Karpas-422 (cell line): ENCODE measurements around the gene ZNF525. TPM values are rescaled to one million over a fixed set of nuclear protein-coding genes. Genes with fewer than 3 reads are reported as not detected.

ENCODE experiments used
- DNase-seq: peaks from one replicate; pipeline ENCODE4 v3.0.0-alpha.2; 2015
- H2AFZ ChIP-seq: fragments of 200-600 bp; sonication (generic); 2 replicates; pipeline ENCODE4 v1.6.1; 2014; ENCODE audit warnings: antibody characterized with exemption, low read length, mixed read lengths
- H3K27ac ChIP-seq: fragments of 200-600 bp; sonication (generic); 2 replicates; pipeline ENCODE4 v1.5.1; 2014; ENCODE audit warnings: mild to moderate bottlenecking, low read length, moderate library complexity
- H3K27me3 ChIP-seq: fragments of 200-600 bp; sonication (generic); 2 replicates; pipeline ENCODE4 v1.6.1; 2014; ENCODE audit warnings: low read length, mixed read lengths
- H3K36me3 ChIP-seq: fragments of 200-600 bp; sonication (generic); 2 replicates; pipeline ENCODE4 v1.6.1; 2014; ENCODE audit warnings: low read length, mixed read lengths; ENCODE audit not compliant: insufficient read depth
- H3K4me1 ChIP-seq: fragments of 200-600 bp; sonication (generic); 2 replicates; pipeline ENCODE4 v1.6.1; 2014; ENCODE audit warnings: mild to moderate bottlenecking, low read length, mixed read lengths
- H3K4me2 ChIP-seq: fragments of 200-600 bp; sonication (generic); 2 replicates; pipeline ENCODE4 v1.6.1; 2014; ENCODE audit warnings: low read length, low read depth, mild to moderate bottlenecking; ENCODE audit not compliant: poor library complexity, severe bottlenecking
- H3K4me3 ChIP-seq: fragments of 200-600 bp; sonication (generic); 2 replicates; pipeline ENCODE4 v1.5.1; 2014; ENCODE audit warnings: mild to moderate bottlenecking, antibody characterized with exemption, low read length, mixed read lengths
- H3K79me2 ChIP-seq: fragments of 200-600 bp; sonication (generic); 2 replicates; pipeline ENCODE4 v1.6.1; 2014; ENCODE audit warnings: mild to moderate bottlenecking, low read length, mixed read lengths
- H3K9ac ChIP-seq: fragments of 200-600 bp; sonication (generic); 2 replicates; pipeline ENCODE4 v1.6.0; 2014; ENCODE audit warnings: low read length
- H3K9me2 ChIP-seq: fragments of 200-600 bp; sonication (generic), shearing (Covaris generic); replicated peaks from 2 replicates; pipeline ENCODE4 v1.6.0; 2014; ENCODE audit warnings: mild to moderate bottlenecking, low read length, moderate library complexity; ENCODE audit not compliant: insufficient read depth
- H3K9me3 ChIP-seq: fragments of 300-700, 200-600 bp; sonication (generic); 2 replicates; pipeline ENCODE4 v1.6.1; 2014; ENCODE audit warnings: low read length, mixed read lengths
- H4K20me1 ChIP-seq: fragments of 200-600 bp; sonication (generic); 2 replicates; pipeline ENCODE4 v1.6.1; 2014; ENCODE audit warnings: mild to moderate bottlenecking, antibody characterized with exemption, low read length, low read depth; ENCODE audit not compliant: insufficient read depth
- small RNA-seq: library from RNA; depleted of rRNA; stranded (forward); fragments of <200 nt; gene quantifications from one replicate; pipeline ENCODE3, GENCODE V24; 2014
- total RNA-seq: library from RNA; depleted of rRNA; stranded (reverse); fragments of >200 nt; shearing (Covaris generic); gene quantifications from 2 replicates; pipeline ENCODE4 v1.2.3, GENCODE V29; 2014; ENCODE audit warnings: low replicate concordance; rRNA removed

Gene ZNF525
- total RNA-seq, 1 experiment from 2014 or later, result 47.1 TPM

DNA sequence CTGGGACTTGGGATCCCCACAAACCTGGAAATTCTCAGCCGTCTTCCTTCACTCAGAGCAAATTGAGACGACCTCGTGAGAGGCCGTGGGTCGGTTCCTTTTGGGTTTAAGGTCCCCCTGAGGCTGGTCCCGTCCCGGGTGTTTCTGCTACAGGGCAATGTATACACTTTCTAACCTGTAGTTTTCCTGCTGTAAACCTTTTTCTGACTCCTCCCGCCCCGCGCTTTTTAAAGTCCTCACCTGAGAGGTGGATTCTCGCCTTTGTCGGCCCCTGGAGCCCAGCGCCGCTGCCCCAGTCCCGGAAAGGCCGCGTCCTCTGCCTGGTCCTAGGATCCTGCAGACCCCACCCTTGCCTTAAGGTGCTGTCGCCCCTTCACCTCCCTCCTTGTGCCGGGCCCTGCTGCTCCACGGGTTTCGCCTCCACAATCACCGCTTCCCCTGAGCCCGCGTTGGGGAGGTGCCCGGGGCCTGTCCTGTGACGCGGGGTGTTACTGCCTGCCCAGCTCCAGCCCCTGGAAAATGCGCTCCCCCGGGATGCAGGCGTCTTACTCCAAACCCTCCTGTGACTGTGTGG is 66.7 kb downstream of the ZNF525 start:
- DNase-seq, result peak; percentile 73
- peaks cover 48% of the 10 kb centered on the region for H3K79me2 ChIP-seq
- peaks cover 41% of the 10 kb centered on the region for H3K36me3 ChIP-seq
- H2AFZ ChIP-seq, result peak overlapping the region; percentile 78; the same call in 1 of the 2 replicates
- no peaks in the 10 kb centered on the region for H3K27me3 ChIP-seq
- H3K4me2 ChIP-seq, result peak overlapping the region; percentile 96
- no peak overlapping the region for H3K27ac ChIP-seq
- no peaks in the 10 kb centered on the region for H4K20me1 ChIP-seq
- peaks cover 23% of the 10 kb centered on the region for H3K9me3 ChIP-seq
- H3K4me1 ChIP-seq, result peaks cover 9% of the 10 kb centered on the region
- H3K9me2 ChIP-seq, result no peaks in the 10 kb centered on the region
- H3K9ac ChIP-seq, result peak overlapping the region; percentile 90
- H3K4me3 ChIP-seq, result peak overlapping the region; percentile 99

Small RNAs within 50 kb of the gene (small RNA-seq; reads per million reads assigned to genes)
- not detected for gene RPL39P36

Other genes with a start within 250 kb of the ZNF525 start
- 9.1 and 11.1 TPM in 2 replicates for gene ZNF415, start 232.8 kb upstream of the ZNF525 start, total RNA-seq
- 11.3 and 17.6 TPM in 2 replicates for gene ZNF347, start 206.7 kb upstream of the ZNF525 start, total RNA-seq
- 9.3 and 52.1 TPM in 2 replicates for gene ZNF665, start 172.3 kb upstream of the ZNF525 start, total RNA-seq
- gene ZNF677, start 110.8 kb upstream of the ZNF525 start, total RNA-seq, result not detected in 2 replicates
- not detected in 2 replicates for gene VN1R2, start 107.4 kb upstream of the ZNF525 start, total RNA-seq
- not detected in 2 replicates for gene VN1R4, start 98.0 kb upstream of the ZNF525 start, total RNA-seq
- 8.9 and 18.7 TPM in 2 replicates for gene ZNF845, start 32.0 kb upstream of the ZNF525 start, total RNA-seq
- gene ZNF765, start 29.4 kb downstream of the ZNF525 start, total RNA-seq, result 21.4 and 26.9 TPM in 2 replicates
- 21.8 and 29.6 TPM in 2 replicates for gene ZNF761, start 66.3 kb downstream of the ZNF525 start, total RNA-seq
- gene ZNF813, start 102.0 kb downstream of the ZNF525 start, total RNA-seq, result 4.5 and 6.1 TPM in 2 replicates
- gene ZNF331, start 172.4 kb downstream of the ZNF525 start, total RNA-seq, result 21.7 and 28.3 TPM in 2 replicates